K562 treated with DMSO at 1 percent for 12 hours (cell line): Measurements from ENCODE around the gene MTX2. TPM values are rescaled to one million over a fixed set of nuclear protein-coding genes. Genes with fewer than 3 reads are reported as not detected.

Experiments used
- total RNA-seq: library from RNA; unstranded; fragments of 300-600 nt; gene quantifications from 2 replicates; pipeline ENCODE4 v1.2.3, GENCODE V29; 2022; ENCODE audit not compliant: insufficient read depth

Gene MTX2
- 53.2 and 61.2 TPM in 2 replicates for total RNA-seq

DNA sequence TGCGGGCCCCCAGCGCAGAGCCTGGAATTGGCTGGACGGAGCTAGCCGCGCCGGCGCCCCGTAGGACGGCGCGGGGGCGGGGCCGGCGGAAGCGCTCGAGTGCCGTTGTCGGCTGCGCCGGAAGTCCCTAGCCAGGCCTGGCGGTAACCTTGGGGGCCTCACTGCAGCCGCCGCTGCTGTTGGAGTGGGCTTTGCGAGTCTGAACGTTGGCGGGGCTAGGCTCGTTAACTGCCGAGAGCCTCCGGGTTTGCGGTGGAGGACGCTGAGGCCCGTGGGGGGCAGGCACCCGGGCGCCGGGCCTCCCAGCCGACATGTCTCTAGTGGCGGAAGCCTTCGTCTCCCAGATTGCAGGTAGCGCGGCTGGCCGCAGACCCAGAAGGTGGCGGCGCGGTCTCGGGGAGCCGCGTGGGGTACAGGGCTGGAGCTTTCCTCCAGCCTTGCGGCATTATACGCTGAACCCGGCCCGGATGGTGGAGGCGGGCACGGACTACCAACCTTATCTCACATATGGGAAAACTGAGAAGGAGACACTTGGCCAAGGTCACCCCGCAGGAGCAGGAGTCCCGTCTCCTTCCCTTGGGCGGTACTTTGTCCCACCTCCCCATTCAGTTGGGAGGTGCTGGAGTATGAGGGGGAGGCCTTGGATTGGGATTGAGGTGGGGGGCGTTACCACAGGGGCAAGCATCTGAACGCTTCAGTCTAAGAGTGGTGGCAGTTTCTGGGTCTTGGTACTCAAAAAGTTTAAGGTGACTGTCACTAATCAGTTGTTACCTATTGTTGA lies at the start of gene MTX2:
TSS of gene MTX2 (plus strand) at position 124 of the 781 bp plus-strand sequence. CDS start at position 312, 188 bp downstream.

Other genes with a start within 250 kb of the MTX2 start
- not detected in 2 replicates for gene EVX2, start 185.5 kb upstream of the MTX2 start, total RNA-seq
- not detected in 2 replicates for gene HOXD13, start 176.7 kb upstream of the MTX2 start, total RNA-seq
- not detected in 2 replicates for gene HOXD12, start 169.6 kb upstream of the MTX2 start, total RNA-seq
- not detected in 2 replicates for gene HOXD11, start 162.2 kb upstream of the MTX2 start, total RNA-seq
- gene HOXD10, start 152.7 kb upstream of the MTX2 start, total RNA-seq: not detected in 2 replicates
- not detected in 2 replicates for gene HOXD9, start 146.7 kb upstream of the MTX2 start, total RNA-seq
- 0.99 TPM in 1 of 2 replicates, not detected in the other for gene HOXD8, start 139.7 kb upstream of the MTX2 start, total RNA-seq
- gene HOXD4, start 117.9 kb upstream of the MTX2 start, total RNA-seq: not detected in 2 replicates
- gene HOXD3, start 112.1 kb upstream of the MTX2 start, total RNA-seq: not detected in 2 replicates
- gene HOXD1, start 80.8 kb upstream of the MTX2 start, total RNA-seq: not detected in 2 replicates